ENCODE data around the gene PTPRR.

- no peak for TF ChIP-seq EP300 (IDR thresholded peaks at IDR 0.05; ENCODE audit: borderline replicate concordance)
- no peak for TF ChIP-seq TAF1 (IDR thresholded peaks at IDR 0.05; ENCODE audit: low read depth)
- no peak for TF ChIP-seq REST (IDR thresholded peaks at IDR 0.05; ENCODE audit: low read depth)
- TF ChIP-seq NFIC (IDR thresholded peaks at IDR 0.05), result no peak
- TF ChIP-seq MAX (IDR thresholded peaks at IDR 0.05), result no peak
- TF ChIP-seq CEBPB (IDR thresholded peaks at IDR 0.05), result no peak
- TF ChIP-seq CREB1 (IDR thresholded peaks at IDR 0.05; ENCODE audit: low read depth), result no peak
Observed at GRCh38 chr12:70783455-70783854, 137.1 kb downstream of the PTPRR start.

Data from Ishikawa (cell line).